A673 (cell line): Measurements from ENCODE around the gene CCL5.

ENCODE experiments used
- EZH2 ChIP-seq: fragments of 200-600 bp; sonication (generic); IDR thresholded peaks from 2 replicates; pipeline ENCODE4 v1.6.1; 2017; ENCODE audit warnings: borderline replicate concordance, low read depth, mild to moderate bottlenecking, mixed read lengths, antibody characterized with exemption, low read length; ENCODE audit not compliant: poor library complexity, severe bottlenecking
- TF ChIP-seq, protein P1 (sequence below): fragments of 300-800, 200-600 bp; sonication (generic); conservative IDR thresholded peaks from 2 replicates; pipeline ENCODE4 v1.5.1; 2017; ENCODE audit warnings: low read depth, mild to moderate bottlenecking, antibody characterized with exemption, low read length, moderate library complexity, mixed read lengths

DNA sequence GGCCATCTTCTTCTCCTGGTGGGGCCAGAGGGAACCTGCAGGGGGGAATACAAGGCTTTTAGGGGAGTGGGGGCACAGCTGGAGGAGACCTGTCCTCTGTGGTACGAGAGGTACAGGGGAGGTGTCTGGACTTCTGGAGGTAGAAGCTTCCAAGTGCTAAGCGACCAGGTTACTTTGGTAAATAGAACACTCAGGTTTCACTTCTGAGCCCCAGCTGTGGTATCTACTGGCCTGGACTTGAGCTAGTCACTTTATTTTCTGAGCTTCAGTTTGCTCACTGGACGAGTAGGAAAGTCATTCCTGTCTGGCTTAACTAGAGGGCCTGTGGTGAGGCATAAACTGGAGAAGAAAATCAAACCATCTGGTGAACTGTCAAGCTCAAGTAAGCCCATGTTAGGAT is 11.4 kb downstream of the CCL5 start, which contains the start of gene HEATR9:
- TF ChIP-seq, protein P1, sequence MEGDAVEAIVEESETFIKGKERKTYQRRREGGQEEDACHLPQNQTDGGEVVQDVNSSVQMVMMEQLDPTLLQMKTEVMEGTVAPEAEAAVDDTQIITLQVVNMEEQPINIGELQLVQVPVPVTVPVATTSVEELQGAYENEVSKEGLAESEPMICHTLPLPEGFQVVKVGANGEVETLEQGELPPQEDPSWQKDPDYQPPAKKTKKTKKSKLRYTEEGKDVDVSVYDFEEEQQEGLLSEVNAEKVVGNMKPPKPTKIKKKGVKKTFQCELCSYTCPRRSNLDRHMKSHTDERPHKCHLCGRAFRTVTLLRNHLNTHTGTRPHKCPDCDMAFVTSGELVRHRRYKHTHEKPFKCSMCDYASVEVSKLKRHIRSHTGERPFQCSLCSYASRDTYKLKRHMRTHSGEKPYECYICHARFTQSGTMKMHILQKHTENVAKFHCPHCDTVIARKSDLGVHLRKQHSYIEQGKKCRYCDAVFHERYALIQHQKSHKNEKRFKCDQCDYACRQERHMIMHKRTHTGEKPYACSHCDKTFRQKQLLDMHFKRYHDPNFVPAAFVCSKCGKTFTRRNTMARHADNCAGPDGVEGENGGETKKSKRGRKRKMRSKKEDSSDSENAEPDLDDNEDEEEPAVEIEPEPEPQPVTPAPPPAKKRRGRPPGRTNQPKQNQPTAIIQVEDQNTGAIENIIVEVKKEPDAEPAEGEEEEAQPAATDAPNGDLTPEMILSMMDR, result no peak
- TF ChIP-seq EZH2, result no peak
